GM18526 (cell line): ENCODE data around the gene UNC93A.

Source experiments
- POLR2A ChIP-seq: IDR thresholded peaks from 3 replicates; pipeline ENCODE4 v1.6.1; 2011; ENCODE audit not compliant: insufficient read length; ENCODE audit errors: extremely low read depth

Gene UNC93A

DNA sequence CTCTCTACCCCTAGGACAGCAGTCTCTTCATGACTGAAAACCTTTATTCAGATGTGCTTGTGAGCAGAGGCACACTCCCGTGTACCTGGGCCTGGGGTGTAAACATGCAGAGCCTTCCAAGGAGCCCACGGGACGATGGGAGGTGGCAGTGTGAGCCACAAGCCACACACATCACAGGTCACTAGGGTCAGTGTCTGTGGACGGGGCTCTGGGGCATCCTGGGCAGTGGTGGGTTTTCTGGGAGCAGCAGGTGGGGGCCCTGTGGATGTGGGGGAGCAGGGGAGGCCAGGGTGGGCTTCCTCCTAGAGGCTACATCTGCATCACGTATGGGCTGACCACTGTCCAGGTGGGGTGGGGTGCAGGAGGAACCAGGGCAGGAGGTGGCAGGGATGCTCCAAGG is 17.1 kb downstream of the UNC93A start:
- no peak for TF ChIP-seq POLR2A

DNA sequence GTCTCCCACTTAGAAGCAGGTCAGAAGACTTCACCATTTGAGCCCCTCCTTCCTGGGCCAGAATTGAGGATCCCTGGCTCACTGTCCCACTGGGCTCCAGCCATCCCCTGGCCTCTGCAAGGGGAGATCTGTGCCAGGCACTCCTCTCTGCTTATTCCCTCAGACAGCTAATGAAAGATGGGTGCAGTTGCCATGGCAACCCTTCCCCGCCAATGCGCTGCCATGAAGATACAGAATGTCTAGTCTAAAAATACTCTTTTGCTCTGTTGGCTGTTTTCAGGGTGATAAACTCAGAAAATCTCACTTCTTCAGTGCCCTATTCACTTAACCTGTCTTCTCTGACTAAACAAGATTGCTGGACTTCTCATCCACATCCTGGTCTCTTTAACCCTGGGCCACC is 20.2 kb downstream of the UNC93A start:
- TF ChIP-seq POLR2A, result no peak

DNA sequence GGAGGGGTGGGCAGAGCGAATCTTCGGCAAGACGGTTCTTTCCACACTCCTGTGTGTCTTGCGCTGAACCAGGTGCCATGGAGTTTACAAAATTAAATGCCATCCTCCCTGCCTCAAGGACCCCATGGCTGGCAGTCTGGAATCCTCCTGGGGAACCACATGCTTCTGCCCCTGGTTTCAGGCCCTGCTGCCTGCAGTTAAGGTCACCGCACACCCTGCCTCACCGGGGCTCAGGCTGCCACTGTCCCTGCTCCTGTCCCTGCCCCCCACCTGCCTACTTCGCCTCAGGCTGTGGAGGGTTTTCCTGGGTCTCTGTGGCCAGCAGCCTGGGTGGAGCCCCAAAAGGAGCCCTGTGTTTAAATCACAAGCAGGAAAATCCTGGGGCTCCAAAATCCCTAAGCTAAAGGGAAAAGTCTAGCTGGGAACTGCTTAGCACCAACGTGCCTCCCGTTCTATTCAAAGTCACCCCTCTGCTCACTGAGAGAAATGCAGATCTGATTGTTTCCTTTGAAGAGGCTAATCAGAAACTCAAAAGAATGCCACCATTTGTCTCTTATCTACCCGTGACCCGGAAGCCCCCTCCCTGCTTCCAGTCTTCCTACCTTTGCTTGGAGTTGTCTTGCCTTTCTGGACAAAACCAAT is 23.2 kb downstream of the UNC93A start:
- no peak for TF ChIP-seq POLR2A

DNA sequence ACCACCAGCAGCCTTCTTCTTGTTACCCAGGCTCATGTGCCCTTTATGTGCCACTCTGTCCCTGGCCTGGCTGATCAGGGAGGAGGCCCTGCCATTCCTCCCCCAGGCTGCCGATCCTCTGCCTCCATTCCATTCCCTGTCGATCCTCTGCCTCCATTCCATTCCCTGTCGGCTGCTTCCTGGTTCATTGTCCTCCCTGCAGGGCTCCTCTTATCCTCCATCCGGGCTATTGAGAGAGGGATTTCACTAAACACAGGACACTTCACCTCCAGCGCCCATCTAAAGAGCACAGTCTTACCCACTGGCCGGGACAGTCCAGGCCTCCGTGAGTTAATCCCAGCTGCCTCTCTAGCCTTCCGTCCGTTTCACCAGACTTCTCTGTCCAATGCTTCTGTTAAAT is 26.1 kb downstream of the UNC93A start:
- TF ChIP-seq POLR2A, result no peak

- TF ChIP-seq POLR2A, result no peak
Observed at GRCh38 chr6:167323111-167323510, 32.0 kb downstream of the UNC93A start.

DNA sequence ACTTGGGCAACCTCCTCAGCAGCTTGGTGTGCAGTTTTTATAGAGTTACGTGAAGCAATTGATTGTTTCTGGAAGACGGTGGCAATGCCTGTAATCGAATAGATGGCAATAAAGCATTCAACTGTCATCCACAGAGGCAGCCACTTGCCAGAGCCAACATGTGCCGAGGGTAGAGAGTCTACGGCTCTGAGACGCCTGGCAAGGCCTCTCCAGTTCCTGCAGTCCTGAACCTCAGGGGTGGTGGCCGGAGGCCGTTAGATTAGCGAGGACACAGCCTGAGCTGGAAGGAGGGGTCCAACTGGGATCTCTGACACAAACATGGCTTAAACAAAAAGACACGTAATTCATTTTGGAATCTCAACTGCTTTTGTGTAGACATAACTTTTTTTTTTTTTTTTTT is 33.0 kb downstream of the UNC93A start:
- TF ChIP-seq POLR2A, result no peak

DNA sequence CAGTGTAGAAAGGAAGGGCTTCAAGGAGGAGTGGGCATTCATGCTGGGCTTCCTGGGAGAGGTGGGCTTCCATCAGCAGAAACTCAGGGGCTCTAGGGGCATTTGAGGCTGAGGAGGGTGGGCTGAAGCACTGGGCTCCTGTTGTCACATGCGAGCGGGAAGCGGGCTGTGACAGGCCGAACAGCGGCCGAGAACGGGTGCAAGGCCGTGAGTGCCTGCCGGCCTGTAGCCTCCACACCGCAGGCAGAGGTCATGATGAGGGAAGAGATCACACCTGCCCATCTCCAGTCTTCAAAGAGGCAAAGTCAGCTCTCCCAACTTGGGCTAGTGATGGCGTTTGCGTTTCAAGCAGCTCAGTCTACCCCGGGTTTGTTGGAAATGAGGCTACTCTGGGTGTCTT is 34.7 kb downstream of the UNC93A start:
- TF ChIP-seq POLR2A, result no peak

- TF ChIP-seq POLR2A, result no peak
Observed at GRCh38 chr6:167327391-167327790, 36.3 kb downstream of the UNC93A start.

DNA sequence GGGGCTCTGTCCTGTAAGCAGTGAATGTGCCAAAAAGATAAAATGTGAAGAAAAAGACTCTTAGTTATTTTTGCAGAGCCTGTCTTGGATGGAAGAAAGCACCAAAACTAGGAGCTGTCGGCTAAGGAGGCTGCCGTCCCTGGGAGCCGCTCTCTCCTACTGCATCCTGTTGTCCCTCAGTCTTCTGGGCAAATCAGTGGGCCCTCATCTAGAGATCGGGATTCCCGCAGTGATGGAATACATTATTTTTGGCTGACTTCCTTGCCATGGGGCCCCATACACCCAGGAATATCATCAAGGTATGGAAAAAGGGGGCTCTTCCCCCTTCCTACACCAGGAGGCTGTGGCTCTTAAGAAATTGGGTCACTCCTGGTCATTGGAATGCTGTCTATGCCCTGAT is 37.0 kb downstream of the UNC93A start:
- TF ChIP-seq POLR2A, result no peak

GRCh38 chr6:167329014-167329413 is 37.9 kb downstream of the UNC93A start:
- no peak for TF ChIP-seq POLR2A

GRCh38 chr6:167330750-167331149 is 39.6 kb downstream of the UNC93A start:
- no peak for TF ChIP-seq POLR2A

GRCh38 chr6:167331565-167331964 is 40.5 kb downstream of the UNC93A start:
- TF ChIP-seq POLR2A, result no peak

- no peak for TF ChIP-seq POLR2A
Observed at GRCh38 chr6:167336844-167337630, 45.9 kb downstream of the UNC93A start.

- TF ChIP-seq POLR2A, result no peak
Observed at GRCh38 chr6:167337675-167338449, 46.7 kb downstream of the UNC93A start.

GRCh38 chr6:167338541-167339117 is 47.5 kb downstream of the UNC93A start:
- no peak for TF ChIP-seq POLR2A
